ENCODE measurements around the gene CERS6. TPM values are rescaled to one million over a fixed set of nuclear protein-coding genes. Genes with fewer than 3 reads are reported as not detected.
"Not testable (repeated sequence)": the region's sequence is repeated elsewhere in the genome, so short reads cannot be mapped to it uniquely, and the experiment has no call there.

CERS6 gene
- total RNA-seq, 1 donor from 2014 or later, result 14.8 TPM

GRCh38 chr2:168502852-168503251 lies 46.8 kb downstream of the CERS6 start:
- not testable (repeated sequence) for ATAC-seq

GRCh38 chr2:168503901-168504300 lies 47.8 kb downstream of the CERS6 start:
- no peak for ATAC-seq

GRCh38 chr2:168504323-168504722 lies 48.3 kb downstream of the CERS6 start:
- no peak for ATAC-seq

- no peak for ATAC-seq
Measured at GRCh38 chr2:168510125-168510756, 54.2 kb downstream of the CERS6 start.

GRCh38 chr2:168514692-168515091 lies 58.6 kb downstream of the CERS6 start:
- ATAC-seq, result no peak

- ATAC-seq, result no peak
Measured at GRCh38 chr2:168515502-168515901, 59.4 kb downstream of the CERS6 start.

GRCh38 chr2:168517816-168518215 lies 61.7 kb downstream of the CERS6 start:
- ATAC-seq, result no peak

- peak; percentile 77 for ATAC-seq
Measured at GRCh38 chr2:168518555-168519066, 62.5 kb downstream of the CERS6 start.

GRCh38 chr2:168519534-168520308 lies 63.6 kb downstream of the CERS6 start:
- no peak for ATAC-seq

GRCh38 chr2:168521053-168521741 lies 65.1 kb downstream of the CERS6 start:
- no peak for ATAC-seq

- ATAC-seq, result no peak
Measured at GRCh38 chr2:168522446-168522845, 66.4 kb downstream of the CERS6 start.

- no peak for ATAC-seq
Measured at GRCh38 chr2:168524005-168524404, 67.9 kb downstream of the CERS6 start.

GRCh38 chr2:168525020-168525419 lies 68.9 kb downstream of the CERS6 start:
- peak; percentile 91 for ATAC-seq

- ATAC-seq, result no peak
Measured at GRCh38 chr2:168525716-168526446, 69.8 kb downstream of the CERS6 start.

- peak; percentile 30 for ATAC-seq
Measured at GRCh38 chr2:168526641-168527040, 70.6 kb downstream of the CERS6 start.

- no peak for ATAC-seq
Measured at GRCh38 chr2:168528016-168528415, 71.9 kb downstream of the CERS6 start.

GRCh38 chr2:168528469-168528868 lies 72.4 kb downstream of the CERS6 start:
- no peak for ATAC-seq

GRCh38 chr2:168529054-168529833 lies 73.2 kb downstream of the CERS6 start:
- ATAC-seq, result peak; percentile 16

GRCh38 chr2:168529900-168530561 lies 74.0 kb downstream of the CERS6 start:
- no peak for ATAC-seq

GRCh38 chr2:168530982-168531622 lies 75.0 kb downstream of the CERS6 start:
- ATAC-seq, result no peak

- ATAC-seq, result no peak
Measured at GRCh38 chr2:168534926-168535325, 78.9 kb downstream of the CERS6 start.
